IPS-20b (cell line): ENCODE measurements around the gene HBE1.

ENCODE experiments used
- H3K27ac ChIP-seq: one replicate; pipeline ENCODE4 v1.5.1; 2013; ENCODE audit warnings: low read length
- H3K27me3 ChIP-seq: 2 replicates; pipeline ENCODE4 v1.6.1; 2013; ENCODE audit warnings: mild to moderate bottlenecking, low read length, inconsistent platforms; ENCODE audit not compliant: insufficient read depth
- H3K36me3 ChIP-seq: 2 replicates; pipeline ENCODE4 v1.6.1; 2013; ENCODE audit warnings: low read depth, mild to moderate bottlenecking, inconsistent platforms, low read length, moderate library complexity; ENCODE audit not compliant: insufficient read depth
- H3K4me1 ChIP-seq: 2 replicates; pipeline ENCODE4 v1.6.1; 2013; ENCODE audit warnings: mild to moderate bottlenecking, control low read depth, inconsistent platforms, low read length, moderate library complexity; ENCODE audit not compliant: insufficient read depth
- H3K4me3 ChIP-seq: 2 replicates; pipeline ENCODE4 v1.5.1; 2013; ENCODE audit warnings: mild to moderate bottlenecking, low read length, inconsistent platforms
- H3K9ac ChIP-seq: 2 replicates; pipeline ENCODE4 v1.6.1; 2013; ENCODE audit warnings: low read depth, mild to moderate bottlenecking, inconsistent platforms, low read length, moderate library complexity
- H3K9me3 ChIP-seq: 2 replicates; pipeline ENCODE4 v1.6.1; 2013; ENCODE audit warnings: mild to moderate bottlenecking, low read depth, low read length, inconsistent platforms; ENCODE audit not compliant: insufficient read depth

HBE1 gene

GRCh38 chr11:5229356-5229755 lies 40.4 kb downstream of the HBE1 start:
- no peaks in the 10 kb centered on the region for H3K27me3 ChIP-seq
- no peaks in the 10 kb centered on the region for H3K36me3 ChIP-seq
- H3K9me3 ChIP-seq: no peaks in the 10 kb centered on the region
- no peak overlapping the region for H3K27ac ChIP-seq
- no peak overlapping the region for H3K9ac ChIP-seq
- no peaks in the 10 kb centered on the region for H3K4me1 ChIP-seq
- H3K4me3 ChIP-seq: no peak overlapping the region

GRCh38 chr11:5228124-5228523 lies 41.6 kb downstream of the HBE1 start:
- no peak overlapping the region for H3K9ac ChIP-seq
- H3K27me3 ChIP-seq: no peaks in the 10 kb centered on the region
- no peaks in the 10 kb centered on the region for H3K36me3 ChIP-seq
- no peaks in the 10 kb centered on the region for H3K4me1 ChIP-seq
- no peaks in the 10 kb centered on the region for H3K9me3 ChIP-seq
- no peak overlapping the region for H3K4me3 ChIP-seq
- no peak overlapping the region for H3K27ac ChIP-seq

GRCh38 chr11:5227681-5228080 lies 42.1 kb downstream of the HBE1 start:
- Histone ChIP-seq H3K9me3 (no peaks in the 10 kb centered on the region), H3K27me3 (no peaks in the 10 kb centered on the region), H3K4me1 (no peaks in the 10 kb centered on the region), H3K9ac (no peak overlapping the region), H3K4me3 (no peak overlapping the region), H3K36me3 (no peaks in the 10 kb centered on the region), H3K27ac (no peak overlapping the region)

GRCh38 chr11:5226732-5227310 lies 42.9 kb downstream of the HBE1 start, which contains the start of gene HBB:
Gene HBB, minus strand, starts transcription at chr11:5227071. Its CDS starts 50 bp downstream, at chr11:5227021.
- no peak within 1 kb of the TSS for H3K27ac ChIP-seq
- no peak within 1 kb of the TSS for H3K4me3 ChIP-seq
- H3K9me3 ChIP-seq: peaks cover 4% of the 10 kb centered on the region; the same call in 1 of the 2 replicates
- H3K27me3 ChIP-seq: no peaks in the 10 kb centered on the region
- H3K4me1 ChIP-seq: no peaks in the 10 kb centered on the region
- no peaks in the 10 kb centered on the region for H3K36me3 ChIP-seq
- H3K9ac ChIP-seq: no peak within 1 kb of the TSS

- no peak overlapping the region for H3K4me3 ChIP-seq
- H3K27me3 ChIP-seq: no peaks in the 10 kb centered on the region
- H3K27ac ChIP-seq: no peak overlapping the region
- peaks cover 4% of the 10 kb centered on the region for H3K9me3 ChIP-seq
- no peak overlapping the region for H3K9ac ChIP-seq
- no peaks in the 10 kb centered on the region for H3K36me3 ChIP-seq
- no peaks in the 10 kb centered on the region for H3K4me1 ChIP-seq
These were observed 44.3 kb downstream of the HBE1 start for GRCh38 chr11:5225480-5225871.

GRCh38 chr11:5224538-5225479 lies 44.9 kb downstream of the HBE1 start:
- no peak overlapping the region for H3K9ac ChIP-seq
- H3K27ac ChIP-seq: no peak overlapping the region
- H3K36me3 ChIP-seq: no peaks in the 10 kb centered on the region
- peaks cover 4% of the 10 kb centered on the region for H3K9me3 ChIP-seq
- no peaks in the 10 kb centered on the region for H3K4me1 ChIP-seq
- H3K27me3 ChIP-seq: no peaks in the 10 kb centered on the region
- H3K4me3 ChIP-seq: no peak overlapping the region

GRCh38 chr11:5223686-5224085 lies 46.1 kb downstream of the HBE1 start:
- no peak overlapping the region for H3K9ac ChIP-seq
- H3K9me3 ChIP-seq: peaks cover 4% of the 10 kb centered on the region
- H3K4me3 ChIP-seq: no peak overlapping the region
- no peaks in the 10 kb centered on the region for H3K27me3 ChIP-seq
- no peaks in the 10 kb centered on the region for H3K36me3 ChIP-seq
- no peak overlapping the region for H3K27ac ChIP-seq
- no peaks in the 10 kb centered on the region for H3K4me1 ChIP-seq

GRCh38 chr11:5223146-5223545 lies 46.6 kb downstream of the HBE1 start:
- no peak overlapping the region for H3K27ac ChIP-seq
- no peak overlapping the region for H3K4me3 ChIP-seq
- H3K27me3 ChIP-seq: no peaks in the 10 kb centered on the region
- peaks cover 4% of the 10 kb centered on the region for H3K9me3 ChIP-seq
- no peaks in the 10 kb centered on the region for H3K4me1 ChIP-seq
- no peak overlapping the region for H3K9ac ChIP-seq
- no peaks in the 10 kb centered on the region for H3K36me3 ChIP-seq
